Activated CD4-positive, alpha-beta T cell treated with anti-CD3 and anti-CD28 coated beads, Interleukin-2, amount 10 ng/mL, durations not matched to agents 7 days and 5 days (primary cell): ENCODE results near the gene GLTP. TPM values are rescaled to one million over a fixed set of nuclear protein-coding genes. Genes with fewer than 3 reads are reported as not detected.
"Not testable (repeated sequence)": the region's sequence is repeated elsewhere in the genome, so short reads cannot be mapped to it uniquely, and the experiment has no call there.

Source experiments
- CTCF ChIA-PET: fragments of 350-600 bp; sonication (Branson Sonifier 250); formaldehyde crosslinking; loops from one replicate; lab custom pipeline; 2021; ENCODE audit warnings: antibody characterized with exemption; lab: Charles Lee
- POLR2A ChIA-PET: fragments of 350-600 bp; sonication (Branson Sonifier 250); formaldehyde crosslinking; loops from one replicate; lab custom pipeline; 2021; ENCODE audit warnings: antibody characterized with exemption; lab: Charles Lee
- DNase-seq: peaks from one replicate; pipeline ENCODE4 v3.0.0-alpha.2; 2020
- H3K27ac Mint-ChIP-seq: one replicate; pipeline ENCODE4 v1.8.0; 2021; ENCODE audit warnings: mild to moderate bottlenecking, moderate library complexity, mixed read lengths
- H3K27me3 Mint-ChIP-seq: one replicate; pipeline ENCODE4 v1.8.0; 2021; ENCODE audit warnings: mixed read lengths
- H3K36me3 Mint-ChIP-seq: one replicate; pipeline ENCODE4 v1.8.0; 2021; ENCODE audit warnings: low read depth, mixed read lengths
- H3K4me1 Mint-ChIP-seq: one replicate; pipeline ENCODE4 v1.8.0; 2021; ENCODE audit warnings: mixed read lengths
- H3K4me3 Mint-ChIP-seq: one replicate; pipeline ENCODE4 v1.8.0; 2021; ENCODE audit warnings: mild to moderate bottlenecking, moderate library complexity, mixed read lengths
- H3K9me3 Mint-ChIP-seq: one replicate; pipeline ENCODE4 v1.8.0; 2021; ENCODE audit warnings: mixed read lengths
- total RNA-seq, 2 experiments: library from RNA; stranded (reverse); gene quantifications; one replicate each; pipeline ENCODE4 v1.2.3, GENCODE V29; 2021

Gene GLTP
- total RNA-seq, result 10 to 100 TPM; 17.6 to 20.7 TPM

- Mint-ChIP-seq H3K4me1 (peaks cover 47% of the 10 kb centered on the region), H3K36me3 (no peaks in the 10 kb centered on the region), H3K27me3 (peaks cover 11% of the 10 kb centered on the region), H3K4me3 (peak within 1 kb of the TSS; percentile 86), H3K9me3 (no peaks in the 10 kb centered on the region), H3K27ac (peak within 1 kb of the TSS; percentile 89)
- POLR2A ChIA-PET, result no interaction called here
- peak; percentile 86 for DNase-seq
- CTCF ChIA-PET, result interaction anchor here (0.8 to 1.2 kb wide), 2 partner anchors 10 to 15 kb away, joined by 3 to 4 read pairs; no protein-coding TSS in a partner anchor
These were observed at the start of gene GLTP for GRCh38 chr12:109880043-109880931. Gene GLTP, minus strand, starts transcription at chr12:109880541. Its CDS starts 167 bp downstream, at chr12:109880374.

- POLR2A ChIA-PET, H3K9me3 Mint-ChIP-seq: not testable (repeated sequence)
These were observed 49.0 kb upstream of the GLTP start for GRCh38 chr12:109929326-109929725.

GRCh38 chr12:109928058-109928656, 47.8 kb upstream of the GLTP start:
- Mint-ChIP-seq H3K27ac (peak overlapping the region; percentile 5), H3K36me3 (peaks cover 28% of the 10 kb centered on the region), H3K4me3 (no peak overlapping the region), H3K9me3 (no peaks in the 10 kb centered on the region), H3K4me1 (no peaks in the 10 kb centered on the region), H3K27me3 (no peaks in the 10 kb centered on the region)
- ChIA-PET POLR2A (no interaction called here), CTCF (interaction anchor here (0.6 to 2.3 kb wide), 7 partner anchors 10 to 1216 kb away, joined by 3 to 8 read pairs (median 3); no protein-coding TSS in a partner anchor)
- DNase-seq, result no peak

More at GRCh38 chr12:109929326-109929725, 49.0 kb upstream of the GLTP start:
- H3K27ac Mint-ChIP-seq, DNase-seq, H3K27me3 Mint-ChIP-seq, H3K4me3 Mint-ChIP-seq, H3K4me1 Mint-ChIP-seq: not testable (repeated sequence)
- CTCF ChIA-PET, result interaction anchor here (0.6 to 2.2 kb wide), 3 partner anchors 19 to 87 kb away, joined by 3 to 8 read pairs (median 3); no protein-coding TSS in a partner anchor
- H3K36me3 Mint-ChIP-seq, result peaks cover 34% of the 10 kb centered on the region

GRCh38 chr12:109927622-109928021, 47.3 kb upstream of the GLTP start:
- DNase-seq, result peak; percentile 53
- Mint-ChIP-seq H3K27me3 (no peaks in the 10 kb centered on the region), H3K9me3 (no peaks in the 10 kb centered on the region), H3K27ac (peak overlapping the region; percentile 5), H3K4me3 (no peak overlapping the region), H3K4me1 (no peaks in the 10 kb centered on the region), H3K36me3 (peaks cover 23% of the 10 kb centered on the region)
- POLR2A ChIA-PET, result no interaction called here
- CTCF ChIA-PET, result interaction anchor here (0.6 to 2.3 kb wide), 8 partner anchors 10 to 1996 kb away, joined by 3 to 8 read pairs (median 3); no protein-coding TSS in a partner anchor

GRCh38 chr12:109926488-109927210, 46.3 kb upstream of the GLTP start:
- Mint-ChIP-seq H3K27me3 (no peaks in the 10 kb centered on the region), H3K4me1 (no peaks in the 10 kb centered on the region), H3K36me3 (peaks cover 16% of the 10 kb centered on the region), H3K9me3 (no peaks in the 10 kb centered on the region), H3K27ac (no peak overlapping the region), H3K4me3 (no peak overlapping the region)
- CTCF ChIA-PET, result interaction anchor here (0.7 to 2.3 kb wide), 6 partner anchors 11 to 1995 kb away, joined by 3 to 8 read pairs (median 4); no protein-coding TSS in a partner anchor
- POLR2A ChIA-PET, result no interaction called here
- no peak for DNase-seq

- no peak overlapping the region for H3K27ac Mint-ChIP-seq
- no peaks in the 10 kb centered on the region for H3K4me1 Mint-ChIP-seq
- ChIA-PET POLR2A (no interaction called here), CTCF (interaction anchor here (1.4 to 1.8 kb wide), 2 partner anchors 11 to 83 kb away, joined by 3 to 6 read pairs; no protein-coding TSS in a partner anchor)
- H3K27me3 Mint-ChIP-seq, result no peaks in the 10 kb centered on the region
- H3K4me3 Mint-ChIP-seq, result no peak overlapping the region
- peaks cover 18% of the 10 kb centered on the region for H3K36me3 Mint-ChIP-seq
- no peak for DNase-seq
- no peaks in the 10 kb centered on the region for H3K9me3 Mint-ChIP-seq
These were observed 45.7 kb upstream of the GLTP start for GRCh38 chr12:109926016-109926415.

- Mint-ChIP-seq H3K36me3 (peaks cover 24% of the 10 kb centered on the region), H3K27ac (no peak overlapping the region), H3K4me1 (no peaks in the 10 kb centered on the region), H3K4me3 (no peak overlapping the region), H3K9me3 (no peaks in the 10 kb centered on the region), H3K27me3 (no peaks in the 10 kb centered on the region)
- ChIA-PET POLR2A (no interaction called here), CTCF (interaction anchor here (1.8 kb wide), 1 partner anchor 11 kb away, joined by 6 read pairs; no protein-coding TSS in a partner anchor)
- DNase-seq, result no peak
These were observed 45.0 kb upstream of the GLTP start for GRCh38 chr12:109925185-109925840.

- H3K9me3 Mint-ChIP-seq, result no peaks in the 10 kb centered on the region
- peaks cover 32% of the 10 kb centered on the region for H3K36me3 Mint-ChIP-seq
- H3K27me3 Mint-ChIP-seq, result no peaks in the 10 kb centered on the region
- H3K27ac Mint-ChIP-seq, result no peak overlapping the region
- no peaks in the 10 kb centered on the region for H3K4me1 Mint-ChIP-seq
- no peak for DNase-seq
- CTCF ChIA-PET, result interaction anchor here (0.7 kb wide), 1 partner anchor 231 kb away, joined by 3 read pairs; no protein-coding TSS in a partner anchor
- POLR2A ChIA-PET, result no interaction called here
- H3K4me3 Mint-ChIP-seq, result no peak overlapping the region
These were observed 43.3 kb upstream of the GLTP start for GRCh38 chr12:109923481-109924245.

- Mint-ChIP-seq H3K27ac (peak overlapping the region; percentile 28), H3K27me3 (no peaks in the 10 kb centered on the region), H3K36me3 (peaks cover 33% of the 10 kb centered on the region), H3K4me3 (no peak overlapping the region), H3K9me3 (no peaks in the 10 kb centered on the region), H3K4me1 (no peaks in the 10 kb centered on the region)
- DNase-seq, result no peak
- POLR2A ChIA-PET, result interaction anchor here (0.7 kb wide), 1 partner anchor 223 kb away, joined by 4 read pairs; no protein-coding TSS in a partner anchor
- CTCF ChIA-PET, result no interaction called here
These were observed 42.7 kb upstream of the GLTP start for GRCh38 chr12:109923038-109923437.

GRCh38 chr12:109921982-109922381, 41.6 kb upstream of the GLTP start:
- H3K9me3 Mint-ChIP-seq, result no peaks in the 10 kb centered on the region
- no peak overlapping the region for H3K4me3 Mint-ChIP-seq
- POLR2A ChIA-PET, result no interaction called here
- CTCF ChIA-PET, result interaction anchor here (0.6 to 1.8 kb wide), 3 partner anchors 54 to 77 kb away, joined by 3 to 6 read pairs (median 3); no protein-coding TSS in a partner anchor
- no peaks in the 10 kb centered on the region for H3K27me3 Mint-ChIP-seq
- H3K36me3 Mint-ChIP-seq, result peaks cover 33% of the 10 kb centered on the region
- no peak for DNase-seq
- H3K4me1 Mint-ChIP-seq, result no peaks in the 10 kb centered on the region
- no peak overlapping the region for H3K27ac Mint-ChIP-seq

- H3K9me3 Mint-ChIP-seq, result no peaks in the 10 kb centered on the region
- no peak for DNase-seq
- POLR2A ChIA-PET, result interaction anchor here (0.7 kb wide), 1 partner anchor 67 kb away, joined by 3 read pairs; no protein-coding TSS in a partner anchor
- peaks cover 44% of the 10 kb centered on the region for H3K36me3 Mint-ChIP-seq
- no peaks in the 10 kb centered on the region for H3K27me3 Mint-ChIP-seq
- no peak overlapping the region for H3K27ac Mint-ChIP-seq
- no peak overlapping the region for H3K4me3 Mint-ChIP-seq
- CTCF ChIA-PET, result interaction anchor here (0.7 to 1.8 kb wide), 4 partner anchors 10 to 75 kb away, joined by 3 to 6 read pairs (median 4); no protein-coding TSS in a partner anchor
- H3K4me1 Mint-ChIP-seq, result no peaks in the 10 kb centered on the region
These were observed 40.0 kb upstream of the GLTP start for GRCh38 chr12:109920261-109920780.
